NT2/D1 (cell line): ENCODE data around the gene GHRHR.

Source experiments
- DNase-seq: peaks from one replicate; pipeline ENCODE4 v3.0.0-alpha.2; 2011; ENCODE audit warnings: low read depth, low spot score
- H3K27me3 ChIP-seq: 2 replicates; pipeline ENCODE4 v1.6.0; 2011; ENCODE audit warnings: mild to moderate bottlenecking; ENCODE audit not compliant: insufficient read length, insufficient read depth
- H3K36me3 ChIP-seq: 2 replicates; pipeline ENCODE4 v1.6.1; 2011; ENCODE audit warnings: mild to moderate bottlenecking, low read length, mixed read lengths; ENCODE audit not compliant: insufficient read depth, insufficient read length
- H3K4me1 ChIP-seq: 2 replicates; pipeline ENCODE4 v1.5.1; 2011; ENCODE audit not compliant: insufficient read depth, insufficient read length
- H3K4me3 ChIP-seq: 2 replicates; pipeline ENCODE4 v1.5.1; 2011; ENCODE audit warnings: low read depth; ENCODE audit not compliant: insufficient read length
- H3K9ac ChIP-seq: 2 replicates; pipeline ENCODE4 v1.6.0; 2011; ENCODE audit warnings: low read depth; ENCODE audit not compliant: insufficient read length
- H3K9me3 ChIP-seq: 2 replicates; pipeline ENCODE4 v1.5.1; 2011; ENCODE audit warnings: mild to moderate bottlenecking, low read length; ENCODE audit not compliant: insufficient read depth
- SUZ12 ChIP-seq: IDR thresholded peaks from 2 replicates; pipeline ENCODE4 v1.6.1; 2011; ENCODE audit not compliant: insufficient read length, insufficient read depth; ENCODE audit errors: extremely low read depth
- YY1 ChIP-seq: IDR thresholded peaks from 2 replicates; pipeline ENCODE4 v1.6.1; 2011; ENCODE audit not compliant: insufficient read length, insufficient read depth
- ZNF274 ChIP-seq: IDR thresholded peaks from 2 replicates; pipeline ENCODE4 v1.6.1; 2011; ENCODE audit warnings: mild to moderate bottlenecking, low read depth, low read length

GHRHR gene

DNA sequence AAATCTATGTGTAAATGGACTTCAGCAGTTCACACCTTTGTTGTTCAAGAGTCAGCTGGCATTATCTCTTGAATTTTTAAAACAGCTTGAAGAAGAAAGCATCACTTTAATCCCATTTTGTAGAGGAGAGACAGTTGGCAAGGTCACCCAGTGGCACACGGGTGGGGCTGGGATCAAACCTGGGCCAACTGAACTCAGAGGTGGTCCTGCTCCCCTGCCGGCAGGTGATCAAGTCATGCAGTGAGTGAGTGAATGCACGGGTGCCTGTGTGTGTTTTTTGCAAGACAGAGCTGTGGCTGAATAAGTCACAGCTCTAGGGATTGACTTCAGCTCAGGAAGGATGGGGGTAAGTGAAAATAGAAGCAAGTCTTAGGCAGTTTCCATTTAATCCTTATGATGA is 9.5 kb downstream of the GHRHR start:
- Histone ChIP-seq H3K4me3 (no peak overlapping the region), H3K4me1 (peaks cover 9% of the 10 kb centered on the region), H3K36me3 (no peaks in the 10 kb centered on the region), H3K9me3 (no peaks in the 10 kb centered on the region), H3K9ac (no peak overlapping the region), H3K27me3 (peaks cover 12% of the 10 kb centered on the region)
- no peak for DNase-seq
- no peak for TF ChIP-seq ZNF274
- TF ChIP-seq SUZ12: no peak
- no peak for TF ChIP-seq YY1

DNA sequence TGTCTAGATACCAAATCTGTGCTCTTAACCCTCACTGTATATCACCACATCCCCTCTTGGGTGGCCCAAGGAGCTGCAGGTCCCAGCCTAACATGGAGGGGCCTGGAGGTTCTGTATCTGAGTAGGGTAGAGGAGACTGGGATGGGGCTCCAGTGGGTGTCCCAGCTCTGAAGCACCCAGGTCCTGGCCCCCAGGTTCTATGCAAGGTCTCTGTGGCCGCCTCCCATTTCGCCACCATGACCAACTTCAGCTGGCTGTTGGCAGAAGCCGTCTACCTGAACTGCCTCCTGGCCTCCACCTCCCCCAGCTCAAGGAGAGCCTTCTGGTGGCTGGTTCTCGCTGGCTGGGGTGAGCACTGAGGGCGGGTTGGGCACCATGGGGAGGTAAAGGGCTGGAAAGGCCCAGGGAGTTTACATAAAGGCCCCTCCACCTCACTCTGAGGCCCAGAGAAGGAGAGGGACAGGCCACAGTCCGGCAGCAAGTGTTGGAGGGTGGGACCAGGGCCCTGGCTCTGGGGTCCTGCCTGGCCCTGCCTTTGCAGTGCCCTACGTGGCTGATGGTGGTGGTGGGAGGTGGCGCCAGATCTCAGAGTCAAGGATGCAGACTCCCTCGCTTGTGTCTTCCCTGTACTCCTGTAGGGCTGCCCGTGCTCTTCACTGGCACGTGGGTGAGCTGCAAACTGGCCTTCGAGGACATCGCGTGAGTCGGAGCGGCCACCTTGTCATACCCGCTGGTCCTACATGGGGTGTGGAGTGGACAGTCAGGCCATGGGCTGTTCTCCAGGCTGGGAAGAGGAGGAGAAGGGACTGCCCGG is 10.2 kb downstream of the GHRHR start:
- no peaks in the 10 kb centered on the region for H3K9me3 ChIP-seq
- TF ChIP-seq SUZ12 (no peak), YY1 (no peak), ZNF274 (no peak)
- no peak for DNase-seq
- no peaks in the 10 kb centered on the region for H3K36me3 ChIP-seq
- peaks cover 9% of the 10 kb centered on the region for H3K4me1 ChIP-seq
- peaks cover 12% of the 10 kb centered on the region for H3K27me3 ChIP-seq
- H3K9ac ChIP-seq: no peak overlapping the region
- no peak overlapping the region for H3K4me3 ChIP-seq

DNA sequence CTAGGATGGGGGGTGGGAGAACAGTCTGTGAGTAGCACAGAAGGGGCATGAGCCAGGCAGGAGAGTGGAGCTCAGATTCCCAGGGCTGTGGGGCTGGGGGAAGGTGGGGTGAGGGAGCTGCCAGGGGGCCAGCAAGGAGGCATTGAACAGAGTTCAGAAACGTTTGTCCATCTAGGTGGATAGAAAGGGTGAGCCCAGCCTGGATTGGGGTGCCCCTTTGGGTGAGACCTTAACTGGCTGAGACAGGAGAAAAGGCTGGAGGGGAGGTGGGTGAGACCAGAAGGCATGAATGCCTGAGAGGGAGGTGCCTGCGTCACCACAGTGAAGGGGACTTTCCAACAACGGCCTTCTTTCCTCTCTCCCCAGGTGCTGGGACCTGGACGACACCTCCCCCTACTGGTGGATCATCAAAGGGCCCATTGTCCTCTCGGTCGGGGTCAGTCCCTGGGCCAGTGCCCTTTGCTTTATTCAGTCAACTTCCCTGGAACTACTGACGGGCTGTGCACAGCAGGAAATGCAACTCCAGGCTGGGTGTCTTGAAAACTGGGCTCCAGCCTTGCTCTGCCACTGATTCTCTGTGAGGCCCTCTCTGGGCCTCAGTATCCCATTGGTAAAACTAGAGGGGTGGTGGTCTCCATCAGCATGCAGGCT is 11.0 kb downstream of the GHRHR start:
- H3K4me1 ChIP-seq: peaks cover 9% of the 10 kb centered on the region
- H3K4me3 ChIP-seq: no peak overlapping the region
- DNase-seq: peak; percentile 60
- no peaks in the 10 kb centered on the region for H3K9me3 ChIP-seq
- no peaks in the 10 kb centered on the region for H3K36me3 ChIP-seq
- peaks cover 12% of the 10 kb centered on the region for H3K27me3 ChIP-seq
- no peak overlapping the region for H3K9ac ChIP-seq
- TF ChIP-seq ZNF274 (no peak), SUZ12 (no peak), YY1 (no peak)

DNA sequence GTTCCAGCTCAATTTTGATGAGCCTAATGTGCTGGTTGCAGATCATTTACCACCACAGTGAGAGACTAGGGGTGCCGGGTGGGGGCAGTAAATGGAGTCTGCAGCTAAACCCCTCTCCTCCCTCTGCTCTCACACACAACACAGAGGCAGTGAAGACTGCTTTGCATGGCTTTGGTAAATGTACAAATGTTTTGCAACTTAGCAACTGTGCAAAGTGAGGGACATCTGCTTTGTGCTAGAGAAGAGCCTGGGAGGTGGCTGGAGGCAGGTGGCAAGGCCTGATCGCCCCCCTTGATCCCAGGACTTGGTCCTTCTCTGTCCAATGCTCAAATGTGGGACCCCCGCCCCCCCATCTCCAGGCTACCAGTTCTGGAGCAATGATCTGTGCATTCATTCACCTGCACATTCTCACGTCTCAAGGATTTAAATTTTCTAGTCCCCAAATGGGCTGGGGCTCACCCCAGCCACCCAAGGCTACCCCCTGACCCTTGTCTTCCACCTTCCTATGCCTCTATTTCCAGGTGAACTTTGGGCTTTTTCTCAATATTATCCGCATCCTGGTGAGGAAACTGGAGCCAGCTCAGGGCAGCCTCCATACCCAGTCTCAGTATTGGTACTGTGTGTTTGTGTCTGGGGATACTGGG is 11.6 kb downstream of the GHRHR start:
- Histone ChIP-seq H3K4me1 (peaks cover 9% of the 10 kb centered on the region), H3K9ac (no peak overlapping the region), H3K9me3 (no peaks in the 10 kb centered on the region), H3K4me3 (no peak overlapping the region), H3K27me3 (peaks cover 12% of the 10 kb centered on the region), H3K36me3 (no peaks in the 10 kb centered on the region)
- TF ChIP-seq SUZ12 (no peak), ZNF274 (no peak), YY1 (no peak)
- DNase-seq: no peak

DNA sequence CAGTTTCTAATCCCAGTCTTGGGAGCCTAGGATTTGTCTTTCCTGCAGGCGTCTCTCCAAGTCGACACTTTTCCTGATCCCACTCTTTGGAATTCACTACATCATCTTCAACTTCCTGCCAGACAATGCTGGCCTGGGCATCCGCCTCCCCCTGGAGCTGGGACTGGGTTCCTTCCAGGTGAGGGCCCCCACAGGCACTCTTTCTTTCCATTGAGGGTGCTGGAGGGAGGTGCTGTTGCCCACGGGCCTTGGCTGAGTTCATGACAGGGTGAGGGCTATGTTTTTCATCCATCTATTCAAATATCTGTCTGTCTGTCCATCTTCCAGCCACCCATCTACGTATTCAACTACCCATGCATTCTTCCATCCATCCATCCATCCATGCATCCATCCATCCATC is 12.6 kb downstream of the GHRHR start:
- TF ChIP-seq YY1: no peak
- TF ChIP-seq ZNF274: no peak
- no peak for TF ChIP-seq SUZ12
- peaks cover 9% of the 10 kb centered on the region for H3K4me1 ChIP-seq
- H3K27me3 ChIP-seq: peaks cover 12% of the 10 kb centered on the region
- DNase-seq: no peak
- H3K9me3 ChIP-seq: no peaks in the 10 kb centered on the region
- H3K4me3 ChIP-seq: no peak overlapping the region
- no peak overlapping the region for H3K9ac ChIP-seq
- H3K36me3 ChIP-seq: no peaks in the 10 kb centered on the region

DNA sequence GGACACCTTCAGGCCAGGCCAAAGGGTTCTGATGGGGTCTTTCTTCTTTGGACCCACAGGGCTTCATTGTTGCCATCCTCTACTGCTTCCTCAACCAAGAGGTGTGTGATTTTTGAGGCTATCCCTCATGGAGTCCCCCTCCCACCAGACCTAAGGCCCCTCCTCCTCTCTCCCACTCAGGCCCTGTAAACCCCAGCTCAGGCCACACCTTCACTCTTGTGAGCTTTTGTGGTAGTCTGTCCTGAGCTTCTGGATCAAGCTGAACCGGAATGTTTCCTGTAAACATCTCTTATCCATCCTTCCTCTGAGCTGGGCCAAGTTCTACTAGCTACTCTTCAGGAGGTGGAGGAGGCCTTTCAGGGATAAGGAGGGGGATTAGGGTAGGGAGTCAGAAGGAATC is 13.5 kb downstream of the GHRHR start:
- H3K9me3 ChIP-seq: no peaks in the 10 kb centered on the region
- H3K36me3 ChIP-seq: no peaks in the 10 kb centered on the region
- peaks cover 9% of the 10 kb centered on the region for H3K4me1 ChIP-seq
- DNase-seq: no peak
- H3K4me3 ChIP-seq: no peak overlapping the region
- H3K27me3 ChIP-seq: peaks cover 6% of the 10 kb centered on the region
- TF ChIP-seq ZNF274 (no peak), SUZ12 (no peak), YY1 (no peak)
- H3K9ac ChIP-seq: no peak overlapping the region
